ENCODE measurements around the gene ABCA12.

DNA sequence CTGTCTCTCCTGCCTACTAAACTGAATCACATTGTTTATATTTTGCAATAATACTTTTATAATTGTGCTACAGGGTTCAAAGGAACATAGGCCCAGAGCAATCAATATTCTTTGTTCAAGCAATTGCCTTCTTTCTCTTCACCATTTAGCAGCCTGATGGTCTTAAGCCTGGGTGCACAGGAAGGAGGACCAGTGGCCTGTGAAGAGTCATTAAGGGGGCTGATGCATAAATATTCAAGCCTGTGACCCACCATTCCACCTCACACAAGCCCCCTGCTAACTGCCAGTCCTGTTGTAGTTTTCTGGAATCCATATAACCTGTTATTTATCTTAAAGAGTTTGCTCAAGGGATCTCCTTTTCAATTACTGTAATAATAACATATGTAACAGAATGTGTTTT lies 56.0 kb downstream of the ABCA12 start:
- TF ChIP-seq, protein P1, sequence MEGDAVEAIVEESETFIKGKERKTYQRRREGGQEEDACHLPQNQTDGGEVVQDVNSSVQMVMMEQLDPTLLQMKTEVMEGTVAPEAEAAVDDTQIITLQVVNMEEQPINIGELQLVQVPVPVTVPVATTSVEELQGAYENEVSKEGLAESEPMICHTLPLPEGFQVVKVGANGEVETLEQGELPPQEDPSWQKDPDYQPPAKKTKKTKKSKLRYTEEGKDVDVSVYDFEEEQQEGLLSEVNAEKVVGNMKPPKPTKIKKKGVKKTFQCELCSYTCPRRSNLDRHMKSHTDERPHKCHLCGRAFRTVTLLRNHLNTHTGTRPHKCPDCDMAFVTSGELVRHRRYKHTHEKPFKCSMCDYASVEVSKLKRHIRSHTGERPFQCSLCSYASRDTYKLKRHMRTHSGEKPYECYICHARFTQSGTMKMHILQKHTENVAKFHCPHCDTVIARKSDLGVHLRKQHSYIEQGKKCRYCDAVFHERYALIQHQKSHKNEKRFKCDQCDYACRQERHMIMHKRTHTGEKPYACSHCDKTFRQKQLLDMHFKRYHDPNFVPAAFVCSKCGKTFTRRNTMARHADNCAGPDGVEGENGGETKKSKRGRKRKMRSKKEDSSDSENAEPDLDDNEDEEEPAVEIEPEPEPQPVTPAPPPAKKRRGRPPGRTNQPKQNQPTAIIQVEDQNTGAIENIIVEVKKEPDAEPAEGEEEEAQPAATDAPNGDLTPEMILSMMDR (conservative IDR thresholded peaks at IDR 0.05; ENCODE audit: low read length), result no peak
- TF ChIP-seq EZH2phosphoT487 (IDR thresholded peaks at IDR 0.05; ENCODE audit: borderline replicate concordance), result no peak
